ENCODE results near the gene ERF.
"Not testable (repeated sequence)": the region's sequence is repeated elsewhere in the genome, so short reads cannot be mapped to it uniquely, and the experiment has no call there.

ERF gene

GRCh38 chr19:42274065-42274682 is 19.2 kb upstream of the ERF start:
- no peak for DNase-seq

- DNase-seq, result no peak
Observed at GRCh38 chr19:42273407-42274064, 18.6 kb upstream of the ERF start.

GRCh38 chr19:42272989-42273406 is 18.1 kb upstream of the ERF start:
- DNase-seq, result no peak

- no peak for DNase-seq
Observed at GRCh38 chr19:42272535-42272897, 17.6 kb upstream of the ERF start.

- DNase-seq, result no peak
Observed at GRCh38 chr19:42271861-42272534, 17.1 kb upstream of the ERF start.

GRCh38 chr19:42271045-42271419 is 16.1 kb upstream of the ERF start:
- DNase-seq, result no peak

- no peak for DNase-seq
Observed at GRCh38 chr19:42270346-42271044, 15.6 kb upstream of the ERF start.

GRCh38 chr19:42269478-42270345 is 14.8 kb upstream of the ERF start:
- peak; percentile 43 for DNase-seq

GRCh38 chr19:42268704-42269477 is 14.0 kb upstream of the ERF start, which contains the start of gene CIC:
Gene CIC, plus strand, starts transcription at chr19:42269252. Its CDS starts 2,532 bp downstream, at chr19:42271784.
- DNase-seq, result peak; percentile 100

GRCh38 chr19:42268142-42268703 is 13.3 kb upstream of the ERF start:
- DNase-seq, result peak; percentile 98

GRCh38 chr19:42267644-42268141 is 12.8 kb upstream of the ERF start:
- DNase-seq, result no peak

GRCh38 chr19:42266928-42267603 is 12.1 kb upstream of the ERF start:
- not testable (repeated sequence) for DNase-seq

GRCh38 chr19:42266105-42266504 is 11.2 kb upstream of the ERF start:
- not testable (repeated sequence) for DNase-seq

GRCh38 chr19:42261763-42262162 is 6.8 kb upstream of the ERF start:
- no peak for DNase-seq

GRCh38 chr19:42257842-42258241 is 2.9 kb upstream of the ERF start:
- not testable (repeated sequence) for DNase-seq

- peak; percentile 19 for DNase-seq
Observed at GRCh38 chr19:42255766-42256745, 1.1 kb upstream of the ERF start.

GRCh38 chr19:42254089-42254849 is 659 bp downstream of the ERF start:
- DNase-seq, result no peak
